Measurements from ENCODE around the gene ULBP3.
"Not testable (repeated sequence)": the region's sequence is repeated elsewhere in the genome, so short reads cannot be mapped to it uniquely, and the experiment has no call there.

ULBP3 gene

DNA sequence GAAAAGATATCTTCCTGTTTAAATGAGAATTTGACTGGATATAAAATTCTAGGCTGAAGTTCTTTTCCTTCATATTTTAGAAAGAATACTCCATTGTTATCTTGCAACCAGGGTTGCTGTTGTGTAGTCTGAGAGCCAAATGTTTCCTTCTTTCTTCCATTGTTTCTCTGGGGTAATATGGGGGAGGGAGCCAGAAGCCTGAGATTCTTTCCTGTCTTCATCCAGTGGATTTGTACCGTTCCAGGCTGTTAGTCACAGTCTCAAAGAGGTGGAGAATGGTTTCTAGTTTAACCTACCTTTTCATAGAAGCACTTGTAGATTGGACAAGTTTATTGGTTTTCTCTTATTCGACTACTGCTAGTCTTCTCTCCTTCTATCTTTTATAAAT lies 6.1 kb upstream of the ULBP3 start:
- DNase-seq = no peak

DNA sequence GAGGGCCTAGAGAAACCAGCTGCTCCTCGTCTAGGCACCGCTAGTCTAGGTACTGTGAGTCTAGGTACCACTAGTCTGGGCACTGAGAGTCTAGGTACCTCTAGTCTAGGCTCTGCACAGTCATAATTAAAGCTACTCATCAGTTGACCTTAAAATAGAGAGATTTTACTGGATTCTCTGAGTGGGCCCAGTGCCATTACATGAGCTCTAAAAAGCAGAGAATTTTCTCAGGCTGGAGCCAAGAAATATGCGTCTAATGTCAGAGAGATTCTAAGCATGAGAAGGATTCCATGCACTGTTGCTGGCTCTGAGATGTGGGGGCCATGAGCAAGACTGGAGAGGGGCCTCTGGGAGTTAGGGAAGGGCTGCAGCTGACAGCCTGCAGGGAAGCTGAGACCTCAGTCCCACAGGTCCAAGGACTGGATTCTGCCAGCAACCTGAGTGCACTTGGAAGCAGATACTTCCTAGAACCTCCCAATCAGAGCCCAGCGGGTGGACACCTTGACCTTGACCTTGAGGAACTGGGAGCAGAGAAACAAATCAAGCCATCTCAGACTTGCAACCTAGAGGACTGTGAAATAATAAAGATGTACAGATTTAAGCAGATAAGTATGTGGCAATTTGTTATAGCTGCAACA lies 5.6 kb upstream of the ULBP3 start:
- not testable (repeated sequence) for DNase-seq

DNA sequence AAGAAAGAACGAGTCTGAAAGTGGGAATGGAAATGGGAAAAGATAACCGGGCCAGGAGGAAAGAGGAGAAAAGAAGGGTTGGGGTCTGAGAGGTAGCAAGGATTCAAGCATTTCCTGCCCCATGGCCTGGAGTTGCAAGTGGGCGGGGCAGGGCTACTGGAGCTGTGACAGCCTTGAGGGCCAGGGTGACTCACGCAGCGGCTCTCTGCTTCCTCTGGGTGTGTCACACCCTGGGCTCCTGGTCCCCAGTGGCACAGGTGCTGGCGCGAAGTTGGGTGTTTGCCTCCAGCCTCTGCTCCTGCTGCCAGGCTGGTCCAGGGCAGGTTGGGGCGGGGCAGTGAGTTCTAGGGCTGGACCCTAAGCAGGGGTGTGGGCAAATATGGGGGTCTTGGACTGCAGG lies 3.3 kb upstream of the ULBP3 start:
- DNase-seq = no peak

DNA sequence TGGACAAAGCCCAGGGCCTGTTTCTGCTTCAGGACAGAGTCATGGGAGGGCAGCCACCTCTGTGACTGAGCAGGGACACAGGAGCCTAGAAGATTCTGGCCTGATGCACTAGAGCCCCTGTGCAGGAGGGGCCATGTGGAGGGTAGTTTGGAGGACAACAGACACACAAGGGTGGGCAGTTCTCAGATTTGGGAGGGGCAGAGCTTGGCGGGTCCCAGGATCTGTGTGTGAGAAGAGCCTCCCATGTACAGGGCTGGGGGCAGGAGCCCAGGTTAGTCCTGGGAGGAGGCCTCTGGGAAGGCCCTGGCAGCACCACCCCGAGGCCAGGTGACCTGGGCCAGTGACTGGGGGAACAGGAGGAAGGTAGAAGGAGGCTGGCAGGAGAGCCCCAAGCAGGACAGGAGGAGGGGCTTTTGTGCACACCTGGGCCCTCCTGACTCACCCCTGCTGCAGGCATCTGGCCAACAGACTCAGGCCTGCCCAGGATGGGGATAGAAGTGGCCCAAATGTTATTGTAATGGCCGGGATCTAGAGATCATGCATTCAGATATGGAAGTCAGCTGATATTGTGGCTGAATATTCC lies 1.4 kb upstream of the ULBP3 start:
- no peak for DNase-seq

DNA sequence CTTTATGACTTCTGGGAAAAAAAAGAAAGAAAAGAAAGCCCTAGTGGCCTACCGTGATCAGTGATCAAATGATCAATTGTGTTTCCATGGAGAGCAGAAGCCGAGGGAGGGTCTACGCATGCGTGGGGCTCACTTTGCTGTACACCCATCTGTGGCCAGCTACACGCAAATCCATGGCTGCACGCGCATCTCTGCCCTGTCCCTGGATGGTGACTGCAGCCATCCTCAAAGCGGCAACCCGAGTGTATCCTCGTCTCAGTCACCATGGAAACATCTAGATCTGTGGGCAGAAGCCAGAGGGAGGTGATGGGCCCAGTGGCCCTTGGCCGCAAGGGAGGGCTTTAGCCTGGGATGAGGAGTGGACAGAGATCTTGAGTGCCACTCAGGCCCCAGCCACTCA lies 785 bp upstream of the ULBP3 start:
- no peak for DNase-seq

DNA sequence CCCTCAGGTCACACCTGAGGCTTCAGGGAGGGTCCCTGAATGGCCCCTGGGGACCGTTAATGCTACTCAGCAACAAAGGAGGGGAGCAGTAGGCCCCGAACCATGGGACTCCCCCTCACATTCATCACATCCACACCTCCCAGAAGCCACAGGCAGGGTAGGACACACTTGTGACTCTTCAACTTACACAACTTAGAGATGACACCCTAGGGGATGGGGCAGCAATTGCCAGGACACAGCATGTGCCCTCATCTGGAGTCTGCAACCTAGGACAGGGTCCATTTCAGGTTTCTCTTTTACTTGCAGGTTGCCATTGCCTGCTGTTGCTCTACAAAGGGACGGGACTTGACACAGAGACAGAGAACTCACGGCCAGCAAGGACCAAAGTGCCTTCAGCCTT lies 770 bp downstream of the ULBP3 start:
- DNase-seq = no peak

DNA sequence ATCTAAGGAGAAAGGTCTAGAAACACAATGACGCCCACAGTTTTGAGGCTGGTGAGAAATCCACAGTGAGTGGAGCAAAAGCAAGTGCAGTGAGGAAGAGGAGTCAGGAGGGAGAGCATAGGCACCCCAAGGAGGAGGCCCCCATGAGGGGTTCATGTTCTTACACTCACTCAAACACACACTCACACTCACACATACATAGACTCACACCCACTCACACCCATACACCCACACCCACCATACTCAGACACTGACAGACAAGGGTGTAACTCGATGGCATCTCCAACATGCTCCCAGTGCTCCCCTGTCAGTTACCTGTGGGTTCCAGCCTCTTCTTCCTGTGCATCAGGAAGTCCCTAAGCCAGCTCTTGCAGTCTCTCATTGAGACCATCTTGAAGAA lies 3.8 kb downstream of the ULBP3 start:
- no peak for DNase-seq

DNA sequence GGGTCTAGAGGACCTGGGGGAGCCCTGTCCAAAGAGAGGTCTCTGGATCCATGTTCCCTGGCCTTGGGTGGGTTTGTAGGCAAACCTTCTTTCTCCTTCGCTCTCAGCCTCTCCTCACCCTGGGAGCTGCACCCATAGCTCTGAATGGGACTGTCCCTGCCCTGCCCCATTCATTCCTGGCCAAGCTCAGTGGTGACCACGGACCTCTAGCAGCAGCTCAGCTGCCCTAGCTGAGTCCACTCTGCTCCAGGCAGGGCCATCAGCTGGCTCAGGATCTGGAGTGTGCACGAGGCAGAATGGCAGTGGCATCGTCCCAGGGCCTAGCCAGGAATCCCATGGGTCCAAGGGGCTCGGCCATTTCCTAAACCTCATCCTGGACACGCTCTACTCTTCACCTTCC lies 5.3 kb downstream of the ULBP3 start:
- DNase-seq = no peak

DNA sequence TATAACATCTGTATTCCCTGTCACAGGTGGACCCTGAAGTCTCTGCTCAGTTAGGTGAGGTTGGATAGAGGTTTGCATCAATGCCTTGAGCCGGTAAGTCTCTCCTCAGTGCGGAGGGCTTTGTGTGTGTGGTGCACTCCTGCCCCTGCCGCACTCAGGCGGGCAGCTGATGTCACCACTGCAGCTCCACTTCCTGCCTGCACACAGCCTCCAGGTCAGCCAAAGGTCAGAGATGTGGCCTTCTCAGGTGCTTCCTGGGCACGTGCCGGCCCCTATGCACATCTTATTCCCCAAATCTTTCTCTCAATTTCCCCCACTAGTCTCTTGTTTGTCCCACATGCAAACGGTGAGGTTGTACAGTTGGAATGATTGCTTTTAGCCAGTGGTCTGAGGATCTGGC lies 8.9 kb downstream of the ULBP3 start:
- DNase-seq = not testable (repeated sequence)

DNA sequence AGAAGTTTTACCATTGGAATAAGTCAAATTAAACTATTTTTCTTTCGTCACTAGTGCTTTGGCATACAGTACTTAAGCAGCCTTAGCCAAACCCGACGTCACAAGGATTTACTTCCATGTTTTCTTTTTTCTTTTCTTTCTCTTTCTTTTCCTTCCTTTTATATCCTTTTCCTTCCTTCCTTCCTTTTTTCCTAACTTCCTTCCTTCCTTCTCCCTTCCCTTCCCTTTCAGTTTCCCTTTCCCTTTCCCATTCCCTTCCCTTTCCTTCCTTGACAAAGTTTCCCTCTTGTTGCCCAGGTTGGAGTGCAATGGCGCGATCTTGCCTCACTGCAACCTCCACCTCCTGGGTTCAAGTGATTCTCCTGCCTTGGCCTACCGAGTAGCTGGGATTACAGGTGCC lies 9.9 kb downstream of the ULBP3 start:
- no peak for DNase-seq

DNA sequence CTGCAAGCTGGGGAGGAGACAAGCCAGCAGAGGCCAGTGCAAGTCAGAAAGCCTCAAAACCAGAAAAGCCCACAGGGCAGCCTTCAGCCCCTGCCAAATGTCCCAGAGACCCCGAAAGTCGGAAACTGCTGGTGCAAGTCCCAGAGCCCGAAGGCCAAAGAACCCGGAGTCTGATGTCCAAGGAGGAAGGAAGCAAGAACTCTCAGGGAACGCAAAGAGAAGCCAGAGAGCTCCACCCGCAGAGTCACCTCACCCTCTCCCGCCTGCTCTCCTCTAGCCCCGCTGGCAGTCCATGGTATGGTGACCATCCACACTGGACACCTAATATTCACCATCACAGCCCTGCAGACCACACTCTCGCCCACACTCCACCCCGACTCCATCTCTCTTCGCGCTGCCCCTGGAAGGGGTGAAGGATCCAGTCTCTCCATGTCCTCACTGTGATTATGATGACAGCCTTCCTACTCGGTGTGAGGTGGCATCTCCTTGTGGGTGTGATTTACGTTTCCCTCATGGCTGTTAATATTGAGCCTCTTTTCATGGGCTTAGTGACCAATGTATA lies 10.6 kb downstream of the ULBP3 start:
- DNase-seq = no peak

DNA sequence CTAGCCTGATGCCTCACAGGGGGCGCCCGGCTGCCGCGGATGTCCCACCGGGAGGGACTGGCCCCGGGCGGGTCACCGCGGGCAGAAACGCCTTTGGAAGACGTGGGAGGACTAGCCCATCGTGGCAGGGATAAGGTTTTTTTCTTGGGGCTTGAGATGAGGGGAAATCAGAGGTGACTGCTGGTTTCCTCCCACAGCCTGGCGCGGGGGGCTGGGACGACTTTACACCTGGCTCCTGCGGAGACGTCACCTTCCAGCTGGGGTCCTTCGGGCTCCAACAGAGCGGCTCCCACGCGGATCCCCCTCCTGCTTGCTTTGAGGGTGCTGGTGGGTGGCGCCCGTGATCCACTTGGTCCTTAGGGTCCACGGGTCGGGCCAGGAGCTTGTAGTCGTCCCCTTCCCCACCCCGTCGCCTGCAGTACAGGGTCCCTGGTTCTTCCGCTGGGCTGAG lies 11.4 kb downstream of the ULBP3 start:
- DNase-seq = no peak

DNA sequence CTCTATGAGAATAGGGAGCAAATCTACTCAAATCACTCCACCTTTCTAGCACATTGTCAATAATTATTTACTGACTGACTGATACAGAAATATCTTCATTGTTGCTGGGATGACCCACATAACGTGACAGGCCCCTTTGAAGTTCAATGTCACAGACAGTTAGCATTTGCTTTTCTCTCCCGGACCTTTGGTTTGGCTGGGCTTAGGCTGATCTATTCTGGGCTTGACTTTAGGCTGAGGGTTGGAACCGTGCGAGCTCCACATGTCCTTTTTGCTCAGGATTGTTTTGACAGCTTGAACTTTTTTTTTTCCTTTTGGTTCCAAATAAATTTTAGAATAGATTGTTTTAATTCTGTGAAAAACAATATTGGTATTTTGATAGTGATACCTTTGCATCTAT lies 12.0 kb downstream of the ULBP3 start:
- DNase-seq = no peak

DNA sequence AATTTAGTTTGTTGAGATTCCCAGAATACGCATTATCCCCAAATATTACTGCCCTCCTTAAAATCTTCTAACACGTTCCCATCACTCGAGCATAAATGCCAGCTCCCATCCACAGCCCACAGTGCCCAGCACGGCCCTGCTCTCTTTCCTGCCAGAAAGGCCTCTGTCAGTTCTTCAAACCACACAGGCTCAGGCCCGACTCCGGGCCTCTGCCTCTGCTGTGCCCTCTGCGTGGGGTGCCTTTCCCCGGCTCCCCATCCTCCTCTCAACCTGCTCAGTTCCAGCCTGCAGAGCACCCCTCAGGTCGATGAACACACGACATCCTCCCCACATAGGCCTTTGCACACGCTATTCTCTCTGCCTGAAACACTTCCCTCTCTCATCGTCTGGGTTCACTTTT lies 12.8 kb downstream of the ULBP3 start:
- no peak for DNase-seq

DNA sequence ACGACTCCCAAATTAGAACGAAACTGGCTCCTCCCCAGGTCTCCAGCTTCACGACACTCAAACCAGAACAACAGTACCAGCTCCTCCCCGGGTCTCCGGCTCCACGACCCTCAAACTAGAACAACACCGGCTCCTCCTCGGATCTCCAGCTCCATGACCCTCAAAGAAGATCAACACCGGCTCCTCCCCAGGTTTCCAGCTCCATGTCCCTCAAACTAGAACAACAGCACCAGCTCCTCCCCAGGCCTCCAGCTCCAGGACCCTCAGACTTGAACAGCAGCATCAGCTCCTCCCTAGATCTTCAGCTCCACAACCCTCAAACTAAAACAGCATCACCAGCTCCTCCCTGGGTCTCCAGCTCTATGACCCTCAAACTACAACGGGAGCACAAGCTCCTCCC lies 13.8 kb downstream of the ULBP3 start:
- DNase-seq = no peak

DNA sequence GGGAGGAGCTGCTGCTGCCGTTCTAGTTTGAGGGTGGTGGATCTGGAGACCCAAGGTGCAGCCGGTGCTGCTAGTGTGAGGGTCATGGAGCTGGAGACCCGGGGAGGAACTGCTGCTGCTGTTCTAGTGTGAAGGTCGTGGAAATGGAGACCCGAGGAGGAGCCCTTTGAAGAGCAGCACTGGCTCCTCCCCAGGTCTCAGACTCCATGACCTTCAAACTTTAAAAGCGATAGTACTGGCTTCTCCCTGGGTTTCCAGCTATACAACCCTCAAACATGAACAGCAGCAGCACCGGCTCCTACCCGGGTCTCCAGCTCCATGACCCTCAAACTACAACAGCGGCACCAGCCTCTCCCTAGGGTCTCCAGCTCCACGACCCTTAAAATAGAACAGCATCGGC lies 15.5 kb downstream of the ULBP3 start:
- no peak for DNase-seq

DNA sequence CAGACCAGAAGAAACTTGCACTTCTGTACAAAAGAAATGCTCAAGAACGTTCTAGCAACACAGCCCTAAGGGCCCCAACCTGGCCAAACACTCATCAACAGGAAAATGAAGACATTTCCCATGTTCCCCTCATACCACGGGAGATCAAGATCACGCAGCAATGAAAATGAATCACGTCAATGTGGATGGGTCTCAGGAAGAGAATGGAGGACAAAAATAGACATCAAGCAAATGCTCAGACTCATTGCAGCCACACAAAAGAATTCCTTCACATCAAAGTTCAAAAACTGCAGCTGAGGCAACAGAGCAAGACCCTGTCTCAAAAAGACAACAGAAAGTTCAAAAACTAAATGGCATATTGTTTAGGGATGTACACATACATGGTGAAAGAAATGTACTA lies 18.1 kb downstream of the ULBP3 start:
- no peak for DNase-seq

DNA sequence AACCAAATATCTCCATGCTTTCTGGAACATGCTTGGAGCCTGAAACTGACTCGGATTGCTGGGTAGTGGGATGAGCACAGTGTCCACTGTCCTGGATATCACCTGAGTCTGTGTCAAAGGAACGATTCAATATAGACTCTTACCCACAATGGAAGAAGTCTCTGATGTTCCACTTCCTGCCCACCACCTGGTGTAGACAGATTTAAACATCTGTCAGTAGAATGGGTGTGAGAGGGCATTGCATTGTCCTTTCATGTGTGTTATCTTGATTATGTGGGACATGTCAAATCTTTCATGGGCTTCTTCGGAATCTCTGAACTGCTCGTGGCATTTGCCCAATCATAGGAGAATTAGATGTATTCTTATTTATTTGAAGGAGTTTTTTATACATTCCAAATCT lies 20.8 kb downstream of the ULBP3 start:
- no peak for DNase-seq

DNA sequence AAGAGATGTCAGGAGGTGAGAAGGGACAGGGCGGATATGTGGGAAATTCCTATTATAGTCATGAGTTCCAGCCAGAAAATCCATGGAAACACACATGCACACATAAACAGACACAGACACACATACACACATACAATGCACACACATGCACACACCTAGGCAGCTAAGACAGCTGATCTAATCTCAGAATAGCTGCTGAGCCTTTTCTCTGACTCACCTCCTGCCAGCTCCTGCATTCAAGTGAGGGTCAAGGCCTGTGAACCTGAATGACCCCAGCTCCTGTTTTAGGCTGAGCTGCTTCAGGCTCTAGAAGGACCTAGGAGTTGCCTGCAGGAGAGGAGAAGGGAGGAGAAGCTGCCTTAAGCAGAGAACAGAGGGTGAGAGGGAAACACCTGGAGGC lies 22.0 kb downstream of the ULBP3 start:
- DNase-seq = no peak

DNA sequence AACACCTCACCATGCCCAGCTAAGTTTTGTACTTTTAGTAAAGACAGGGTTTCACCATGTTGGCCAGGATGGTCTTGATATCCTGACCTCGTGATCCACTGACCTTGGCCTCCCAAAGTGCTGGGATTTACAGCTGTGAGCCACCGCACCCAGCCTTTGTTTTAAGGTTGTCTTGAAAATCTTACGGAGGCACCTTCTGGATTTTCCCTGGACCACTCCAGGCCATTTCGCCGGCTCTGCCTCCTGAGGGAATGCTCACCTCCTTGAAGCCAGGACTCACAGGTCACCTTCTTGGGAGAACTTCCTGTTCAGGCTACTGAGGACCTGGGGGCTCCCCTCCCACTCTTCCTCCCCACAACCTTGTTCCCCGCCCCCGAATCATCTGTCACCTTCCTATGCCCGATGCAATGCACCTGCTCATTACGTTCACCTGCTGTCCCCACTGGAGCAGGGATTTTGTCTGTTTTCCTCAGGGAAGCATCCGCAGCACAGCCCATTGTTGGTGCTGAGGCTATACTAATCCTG lies 24.2 kb downstream of the ULBP3 start:
- no peak for DNase-seq

DNA sequence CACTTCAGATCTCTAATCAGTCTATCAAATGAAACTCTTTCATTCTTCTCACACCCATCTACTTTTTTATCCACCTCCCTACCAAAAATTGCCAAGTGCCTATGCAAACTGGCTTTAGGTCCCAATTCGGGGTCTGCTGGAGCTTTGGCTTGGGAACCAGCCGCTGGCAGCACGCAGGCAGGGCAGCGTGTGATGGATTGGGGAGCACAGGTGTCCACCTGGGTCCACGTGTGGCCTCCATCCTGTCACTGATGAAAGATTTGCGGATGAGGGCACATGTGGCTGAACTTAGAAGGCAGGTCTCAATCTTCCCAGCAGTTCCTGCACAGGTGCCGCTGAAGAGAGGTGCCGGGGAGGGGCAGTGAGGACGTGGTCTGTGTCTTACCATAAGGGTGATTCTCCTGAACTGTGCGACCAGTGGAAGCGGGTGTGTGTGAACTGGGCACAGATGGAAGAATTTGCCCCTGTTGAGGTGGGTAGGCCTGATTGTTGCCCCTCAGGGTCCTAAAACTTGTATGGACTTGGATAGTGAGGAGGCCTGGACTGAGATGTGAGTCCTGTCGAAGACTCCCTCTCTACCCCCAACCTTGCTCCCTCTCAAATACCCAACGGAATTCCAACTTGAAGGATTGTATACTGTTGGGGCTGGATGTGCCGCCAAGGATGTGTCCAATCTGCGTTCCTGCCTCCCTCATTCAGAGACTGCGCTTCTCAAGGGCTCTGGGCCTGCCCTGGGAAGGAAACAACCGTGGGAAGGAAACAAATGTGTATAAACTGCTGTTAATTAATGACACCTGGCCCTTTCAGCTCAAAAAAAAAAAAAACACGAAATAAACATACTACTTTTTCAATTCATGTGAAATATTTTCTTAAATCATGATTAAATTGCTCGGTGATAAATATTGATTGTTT lies 25.2 kb downstream of the ULBP3 start:
- DNase-seq = no peak

DNA sequence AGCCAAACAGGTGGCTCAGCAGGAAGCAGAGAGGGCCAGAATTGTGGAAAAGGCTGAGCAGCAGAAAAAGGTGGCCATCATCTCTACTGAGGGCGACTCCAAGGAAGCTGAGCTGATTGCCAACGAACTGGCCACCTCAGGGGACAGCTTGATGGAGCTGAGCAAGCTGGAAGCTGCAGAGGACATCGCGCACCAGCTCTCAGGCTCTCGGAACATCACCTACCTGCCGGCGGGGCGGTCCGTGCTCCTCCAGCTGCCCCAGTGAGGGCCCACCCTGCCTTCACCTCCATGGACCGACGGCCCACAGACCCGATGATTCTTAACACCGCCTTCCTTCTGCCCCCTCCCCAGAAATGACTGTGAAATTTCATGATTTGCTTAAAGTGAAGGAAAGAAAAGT lies 25.8 kb downstream of the ULBP3 start:
- no peak for DNase-seq

DNA sequence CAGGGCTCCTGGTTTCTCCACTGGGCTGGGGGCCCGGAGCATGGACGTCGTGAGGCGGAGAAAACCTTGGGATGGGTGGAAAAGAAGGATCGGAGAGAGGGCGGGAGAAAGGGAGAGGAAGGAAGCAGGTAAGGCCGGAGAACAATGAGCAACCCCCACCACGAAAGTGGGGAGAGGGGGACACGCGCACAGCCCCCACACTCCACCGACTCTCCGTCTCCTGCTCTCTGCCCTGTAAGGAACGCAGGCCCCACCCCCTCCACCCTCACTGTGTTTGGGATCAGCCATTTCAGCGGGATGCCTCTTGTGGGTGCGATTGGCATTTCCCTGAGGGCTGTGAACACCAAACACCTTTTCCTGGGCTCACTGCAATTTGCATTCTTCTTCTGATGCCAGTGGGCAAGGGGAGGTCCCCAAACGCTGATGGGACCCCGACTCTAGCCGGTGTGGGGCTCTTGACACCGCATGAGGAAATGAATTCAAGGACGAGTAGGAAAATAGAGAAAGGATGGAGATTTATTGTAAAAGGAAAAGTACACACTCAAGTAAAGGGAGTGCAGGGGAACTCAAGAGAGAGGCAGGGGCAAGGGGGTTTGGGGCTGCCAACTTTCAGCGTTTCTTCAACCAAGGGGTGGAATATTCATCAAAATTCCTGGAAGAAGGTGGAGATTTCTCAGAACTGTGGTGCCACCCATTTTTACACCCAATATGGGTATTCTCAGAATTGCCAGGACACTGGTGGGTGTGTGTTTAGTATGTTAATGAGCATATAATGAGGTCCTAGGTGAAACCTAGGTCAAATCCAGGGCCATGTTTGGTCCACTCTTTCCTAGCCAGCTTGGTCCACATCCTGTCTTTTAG lies 30.5 kb downstream of the ULBP3 start:
- no peak for DNase-seq

Measured in NCI-H446 (cell line).